T1000 (cell line): ENCODE data around the gene PRELID3B.

Experiments used
- DNase-seq: peaks from one replicate; lab custom pipeline; 2025; ENCODE audit warnings: mixed read lengths; lab: John Stamatoyannopoulos, UW

Gene PRELID3B

GRCh38 chr20:59010321-59010994 is 32.1 kb downstream of the PRELID3B start:
- DNase-seq = no peak

GRCh38 chr20:59008715-59009336 is 33.8 kb downstream of the PRELID3B start:
- DNase-seq = no peak

GRCh38 chr20:59007665-59008511 is 34.7 kb downstream of the PRELID3B start:
- DNase-seq = no peak

- no peak for DNase-seq
Measured at GRCh38 chr20:59006864-59007664, 35.5 kb downstream of the PRELID3B start, which contains the start of gene CTSZ. Gene CTSZ (minus strand): TSS chr20:59007254. CDS start chr20:59007128, 126 bp downstream.

GRCh38 chr20:59006167-59006863 is 36.3 kb downstream of the PRELID3B start:
- no peak for DNase-seq

- no peak for DNase-seq
Measured at GRCh38 chr20:59005523-59006166, 36.9 kb downstream of the PRELID3B start.

GRCh38 chr20:59004763-59005522 is 37.6 kb downstream of the PRELID3B start:
- no peak for DNase-seq

- DNase-seq = no peak
Measured at GRCh38 chr20:59004493-59004762, 38.2 kb downstream of the PRELID3B start.

GRCh38 chr20:59003836-59004492 is 38.6 kb downstream of the PRELID3B start:
- DNase-seq = no peak

- no peak for DNase-seq
Measured at GRCh38 chr20:59002874-59003399, 39.6 kb downstream of the PRELID3B start.

- DNase-seq = no peak
Measured at GRCh38 chr20:59002388-59002787, 40.2 kb downstream of the PRELID3B start.

- no peak for DNase-seq
Measured at GRCh38 chr20:59001449-59002171, 41.0 kb downstream of the PRELID3B start.

- DNase-seq = no peak
Measured at GRCh38 chr20:59001068-59001448, 41.5 kb downstream of the PRELID3B start.

- no peak for DNase-seq
Measured at GRCh38 chr20:59000326-59000725, 42.3 kb downstream of the PRELID3B start.

- no peak for DNase-seq
Measured at GRCh38 chr20:58998656-58999055, 43.9 kb downstream of the PRELID3B start.

GRCh38 chr20:58997141-58997770 is 45.3 kb downstream of the PRELID3B start:
- DNase-seq = no peak

- DNase-seq = no peak
Measured at GRCh38 chr20:58996226-58996611, 46.4 kb downstream of the PRELID3B start.

- DNase-seq = no peak
Measured at GRCh38 chr20:58995461-58996225, 46.9 kb downstream of the PRELID3B start.
